LNCAP (cell line): ENCODE results near the gene CD3G.

Experiments
- TF ChIP-seq, protein P1 (sequence below): fragments of 450-650 bp; IDR thresholded peaks from 2 replicates; pipeline ENCODE4 v1.5.1; 2017; ENCODE audit warnings: mild to moderate bottlenecking

The CD3G gene

DNA sequence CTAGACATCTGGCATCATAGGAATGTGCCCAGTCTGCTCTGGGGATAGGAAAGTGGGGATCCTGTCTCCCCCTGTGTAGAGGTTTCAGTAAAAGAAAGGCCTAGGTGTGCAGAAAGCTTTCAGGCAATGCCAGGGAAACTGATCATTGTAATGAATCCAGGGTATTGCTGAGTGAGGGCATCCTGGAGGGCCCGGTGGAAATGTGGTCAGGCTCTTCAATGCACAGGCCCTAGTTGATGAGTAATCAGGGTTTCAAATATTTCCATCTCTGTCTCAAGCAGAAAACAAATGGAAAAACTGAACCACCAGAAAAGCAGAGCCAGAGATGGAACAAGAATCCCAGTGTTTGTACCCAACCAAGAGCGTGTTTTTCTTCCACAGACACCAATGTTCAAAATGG is 37.6 kb upstream of the CD3G start:
- TF ChIP-seq, protein P1, sequence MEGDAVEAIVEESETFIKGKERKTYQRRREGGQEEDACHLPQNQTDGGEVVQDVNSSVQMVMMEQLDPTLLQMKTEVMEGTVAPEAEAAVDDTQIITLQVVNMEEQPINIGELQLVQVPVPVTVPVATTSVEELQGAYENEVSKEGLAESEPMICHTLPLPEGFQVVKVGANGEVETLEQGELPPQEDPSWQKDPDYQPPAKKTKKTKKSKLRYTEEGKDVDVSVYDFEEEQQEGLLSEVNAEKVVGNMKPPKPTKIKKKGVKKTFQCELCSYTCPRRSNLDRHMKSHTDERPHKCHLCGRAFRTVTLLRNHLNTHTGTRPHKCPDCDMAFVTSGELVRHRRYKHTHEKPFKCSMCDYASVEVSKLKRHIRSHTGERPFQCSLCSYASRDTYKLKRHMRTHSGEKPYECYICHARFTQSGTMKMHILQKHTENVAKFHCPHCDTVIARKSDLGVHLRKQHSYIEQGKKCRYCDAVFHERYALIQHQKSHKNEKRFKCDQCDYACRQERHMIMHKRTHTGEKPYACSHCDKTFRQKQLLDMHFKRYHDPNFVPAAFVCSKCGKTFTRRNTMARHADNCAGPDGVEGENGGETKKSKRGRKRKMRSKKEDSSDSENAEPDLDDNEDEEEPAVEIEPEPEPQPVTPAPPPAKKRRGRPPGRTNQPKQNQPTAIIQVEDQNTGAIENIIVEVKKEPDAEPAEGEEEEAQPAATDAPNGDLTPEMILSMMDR = no peak

DNA sequence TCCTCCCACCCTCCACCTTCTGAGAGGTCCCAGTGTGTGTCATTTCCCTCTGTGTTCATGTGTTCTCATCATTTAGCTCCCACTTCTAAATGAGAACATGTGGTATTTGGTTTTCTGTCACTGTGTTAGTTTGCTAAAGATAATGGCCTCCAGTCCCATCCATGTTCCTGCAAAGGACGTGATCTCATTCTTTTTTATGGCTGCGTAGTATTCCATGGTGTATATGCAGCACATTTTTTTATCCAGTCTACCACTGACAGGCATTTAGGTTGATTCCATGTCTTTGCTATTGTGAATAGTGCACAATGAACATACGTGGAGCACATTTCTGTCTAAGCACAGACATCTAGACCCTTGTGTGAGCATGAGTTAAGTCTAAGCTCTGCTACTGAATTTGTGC is 33.9 kb upstream of the CD3G start:
- TF ChIP-seq, protein P1 = no peak

DNA sequence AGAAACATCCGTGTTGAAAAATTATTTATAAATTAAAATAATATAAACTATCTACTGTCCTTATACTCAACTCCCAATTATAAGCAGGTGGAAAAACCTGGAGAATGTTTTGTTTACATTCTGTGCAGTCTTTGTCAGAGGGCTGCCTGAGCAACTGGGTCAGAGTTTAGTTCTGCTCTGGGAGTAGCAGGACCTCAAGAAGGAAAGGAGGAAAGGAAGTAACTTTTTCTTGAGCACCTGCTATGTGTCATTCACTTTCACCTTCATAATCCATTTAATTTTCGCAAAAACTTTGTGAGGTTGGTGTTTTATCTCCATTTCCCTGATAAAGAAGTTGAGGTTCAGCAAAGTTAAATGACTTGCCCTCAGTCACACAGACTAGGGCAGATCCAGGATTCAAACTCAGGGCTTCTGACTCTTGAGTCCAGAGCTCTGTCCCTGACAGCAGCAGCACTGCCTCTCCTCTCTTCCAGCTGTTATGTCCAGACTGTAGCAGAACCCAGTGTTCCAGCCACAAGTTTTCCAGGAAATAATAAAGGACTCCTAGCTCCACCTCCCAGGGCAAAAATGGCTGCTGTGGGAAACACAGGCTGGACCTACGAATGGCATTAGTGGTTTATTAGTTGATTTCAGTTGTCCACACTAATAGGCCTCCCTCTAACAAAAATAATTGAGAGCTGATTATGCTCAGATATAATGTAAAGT is 33.2 kb upstream of the CD3G start:
- TF ChIP-seq, protein P1 = no peak

DNA sequence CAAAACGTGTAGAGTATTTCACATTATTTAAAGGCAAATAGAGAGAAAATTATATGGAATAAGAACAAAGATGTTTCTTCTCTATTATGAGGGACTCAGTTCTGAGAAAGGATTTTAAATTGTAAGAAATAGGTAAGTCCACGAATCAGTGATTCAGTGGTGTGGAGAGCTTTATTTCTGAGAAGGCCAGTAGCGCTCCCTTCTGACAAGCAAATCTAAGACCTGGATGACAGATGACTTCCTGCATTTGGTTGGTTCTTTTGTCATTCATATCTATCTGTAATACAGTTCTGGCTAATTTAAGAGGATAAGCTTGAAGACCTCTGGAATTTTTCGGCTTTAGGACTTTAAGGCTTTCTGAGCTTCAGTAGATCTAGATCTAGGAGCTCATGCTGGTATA is 32.6 kb upstream of the CD3G start:
- TF ChIP-seq, protein P1 = no peak

DNA sequence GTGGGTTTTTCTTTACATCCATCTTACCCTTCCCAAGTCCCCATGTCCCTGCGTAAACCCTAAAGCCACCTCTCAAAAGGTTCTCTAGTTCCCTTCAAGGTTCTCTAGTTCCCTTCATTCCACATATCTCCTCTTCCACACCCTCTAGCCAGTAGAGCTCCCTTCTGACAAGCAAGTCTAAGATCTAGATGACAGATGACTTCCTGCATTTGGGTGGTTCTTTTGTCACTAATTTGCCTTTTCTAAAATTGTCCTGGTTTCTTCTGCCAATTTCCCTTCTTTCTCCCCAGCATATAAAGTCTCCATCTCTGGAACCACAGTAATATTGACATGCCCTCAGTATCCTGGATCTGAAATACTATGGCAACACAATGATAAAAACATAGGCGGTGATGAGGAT is 31.8 kb upstream of the CD3G start:
- TF ChIP-seq, protein P1 = no peak

DNA sequence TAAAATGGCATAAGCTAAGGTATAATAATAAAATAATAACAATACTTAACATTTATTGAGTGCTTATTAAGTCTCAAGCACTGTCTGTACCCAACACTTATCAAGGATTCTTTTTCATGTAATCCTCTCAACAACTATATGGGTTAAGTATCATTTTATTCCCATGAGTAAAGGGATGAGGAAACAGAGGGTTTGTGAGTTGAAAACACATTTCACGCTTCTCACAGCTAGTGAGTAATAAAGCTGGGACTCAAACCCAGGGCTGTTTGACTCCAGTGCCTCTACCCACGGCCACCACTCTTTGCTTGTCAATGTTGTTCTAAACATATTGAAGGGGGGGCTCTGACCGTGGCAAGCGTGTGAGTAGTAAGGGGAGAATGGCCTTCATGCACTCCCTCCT is 30.9 kb upstream of the CD3G start:
- TF ChIP-seq, protein P1 = no peak

DNA sequence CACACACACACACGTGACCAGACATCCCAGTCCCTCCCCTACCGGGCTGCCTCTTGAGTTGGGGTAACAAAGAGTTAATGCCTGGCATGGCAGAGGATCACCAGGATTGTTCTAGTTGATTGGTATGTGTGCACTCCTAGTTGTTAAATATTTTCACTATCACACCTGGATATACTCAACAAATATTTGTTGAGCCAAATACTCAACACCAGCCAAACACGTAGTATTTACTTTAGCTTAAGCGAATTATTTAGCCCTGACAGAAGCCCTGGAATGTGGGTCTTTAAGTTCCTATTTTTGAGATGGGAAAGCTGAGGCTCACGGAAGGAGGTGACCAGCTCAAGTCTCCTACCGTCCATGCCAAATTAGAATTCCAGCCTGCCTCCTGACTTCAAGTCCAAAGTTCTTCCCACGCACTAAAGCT is 29.1 kb upstream of the CD3G start:
- TF ChIP-seq, protein P1 = no peak

DNA sequence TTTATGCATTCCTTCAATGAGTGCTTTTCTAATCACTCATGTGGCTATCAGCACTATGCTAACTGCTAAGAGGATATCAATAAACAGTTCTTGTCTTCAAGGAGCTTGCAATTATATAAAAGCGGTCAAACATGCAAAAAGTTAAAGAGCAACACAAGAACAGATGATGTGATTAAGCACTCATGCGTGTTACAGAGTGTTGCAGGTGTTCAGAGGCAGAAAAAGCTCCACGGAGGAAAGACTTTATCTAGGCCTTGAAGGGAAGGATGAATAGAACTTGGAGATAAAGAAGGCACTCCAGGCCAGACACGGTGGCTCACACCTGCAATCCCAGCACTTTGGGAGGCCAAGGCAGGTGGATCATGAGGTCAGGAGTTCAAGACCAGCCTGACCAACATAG is 26.0 kb upstream of the CD3G start:
- TF ChIP-seq, protein P1 = no peak
